ENCODE data around the gene ICE1.

Gene ICE1

DNA sequence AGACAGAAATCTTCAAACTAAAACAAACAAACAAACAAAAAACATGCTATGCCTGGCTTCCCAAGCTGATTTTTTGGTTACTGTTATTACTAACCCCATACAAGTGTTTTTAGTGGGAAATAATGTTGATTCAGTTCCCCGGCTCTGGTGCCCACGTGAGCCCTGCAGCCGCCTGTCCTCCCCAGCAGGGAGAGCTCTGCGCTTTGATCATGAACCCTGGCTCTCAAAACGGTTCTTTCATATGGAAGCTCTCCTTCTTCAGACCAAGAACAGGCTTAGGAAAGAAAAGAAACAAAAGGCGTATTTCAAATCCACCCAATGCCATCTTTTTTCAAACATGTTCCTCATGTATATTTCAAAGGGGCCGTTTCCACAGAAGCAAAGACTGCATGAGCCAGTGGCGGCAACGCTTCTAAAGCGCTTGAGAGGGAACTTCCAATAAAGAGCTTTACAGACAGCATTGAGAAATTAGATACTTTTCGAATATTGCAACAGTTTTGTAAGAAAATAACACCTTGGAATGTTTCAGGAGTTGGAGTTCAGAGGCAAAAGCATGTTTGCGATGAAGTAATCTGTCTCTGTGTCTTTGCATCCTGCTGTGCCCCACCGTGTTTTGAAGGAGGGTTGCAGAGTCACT is 74.8 kb downstream of the ICE1 start:
- no peak for DNase-seq (ENCODE audit: extremely low read depth, insufficient read length)
- Histone ChIP-seq H3K36me3 (ENCODE audit: control insufficient read depth, insufficient read depth, low read length) (no peaks in the 10 kb centered on the region), H3K4me3 (replicated peaks; ENCODE audit: low read depth, low read length) (no peak overlapping the region), H3K27me3 (replicated peaks; ENCODE audit: control insufficient read depth, insufficient read depth, low read length) (no peaks in the 10 kb centered on the region)
- TF ChIP-seq, protein P1, sequence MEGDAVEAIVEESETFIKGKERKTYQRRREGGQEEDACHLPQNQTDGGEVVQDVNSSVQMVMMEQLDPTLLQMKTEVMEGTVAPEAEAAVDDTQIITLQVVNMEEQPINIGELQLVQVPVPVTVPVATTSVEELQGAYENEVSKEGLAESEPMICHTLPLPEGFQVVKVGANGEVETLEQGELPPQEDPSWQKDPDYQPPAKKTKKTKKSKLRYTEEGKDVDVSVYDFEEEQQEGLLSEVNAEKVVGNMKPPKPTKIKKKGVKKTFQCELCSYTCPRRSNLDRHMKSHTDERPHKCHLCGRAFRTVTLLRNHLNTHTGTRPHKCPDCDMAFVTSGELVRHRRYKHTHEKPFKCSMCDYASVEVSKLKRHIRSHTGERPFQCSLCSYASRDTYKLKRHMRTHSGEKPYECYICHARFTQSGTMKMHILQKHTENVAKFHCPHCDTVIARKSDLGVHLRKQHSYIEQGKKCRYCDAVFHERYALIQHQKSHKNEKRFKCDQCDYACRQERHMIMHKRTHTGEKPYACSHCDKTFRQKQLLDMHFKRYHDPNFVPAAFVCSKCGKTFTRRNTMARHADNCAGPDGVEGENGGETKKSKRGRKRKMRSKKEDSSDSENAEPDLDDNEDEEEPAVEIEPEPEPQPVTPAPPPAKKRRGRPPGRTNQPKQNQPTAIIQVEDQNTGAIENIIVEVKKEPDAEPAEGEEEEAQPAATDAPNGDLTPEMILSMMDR (IDR thresholded peaks at IDR 0.05; ENCODE audit: insufficient read depth, low read length, poor library complexity, severe bottlenecking), result peak; percentile 86

DNA sequence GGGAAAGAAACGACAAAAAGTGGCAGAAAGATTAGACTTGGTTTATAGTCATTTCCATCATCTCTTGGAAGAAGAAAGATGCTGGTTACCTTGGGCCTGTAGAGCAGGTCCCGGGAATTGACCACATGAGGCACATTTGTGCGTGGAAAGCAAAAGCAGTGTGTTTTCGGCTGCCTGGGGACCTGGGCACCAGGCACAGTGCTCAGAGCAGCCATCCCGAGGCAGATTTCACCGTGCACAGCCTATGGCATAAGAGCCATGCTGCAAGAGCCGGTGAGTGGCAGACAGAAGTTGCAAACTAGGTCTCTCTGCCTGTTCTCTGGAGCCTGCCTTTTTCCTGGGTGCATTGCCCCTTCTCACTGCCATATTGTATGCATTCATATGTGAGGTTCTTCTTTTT is 77.0 kb downstream of the ICE1 start:
- no peak overlapping the region for H3K4me3 ChIP-seq (replicated peaks; ENCODE audit: low read depth, low read length)
- TF ChIP-seq, protein P1 (IDR thresholded peaks at IDR 0.05; ENCODE audit: insufficient read depth, low read length, poor library complexity, severe bottlenecking), result no peak

DNA sequence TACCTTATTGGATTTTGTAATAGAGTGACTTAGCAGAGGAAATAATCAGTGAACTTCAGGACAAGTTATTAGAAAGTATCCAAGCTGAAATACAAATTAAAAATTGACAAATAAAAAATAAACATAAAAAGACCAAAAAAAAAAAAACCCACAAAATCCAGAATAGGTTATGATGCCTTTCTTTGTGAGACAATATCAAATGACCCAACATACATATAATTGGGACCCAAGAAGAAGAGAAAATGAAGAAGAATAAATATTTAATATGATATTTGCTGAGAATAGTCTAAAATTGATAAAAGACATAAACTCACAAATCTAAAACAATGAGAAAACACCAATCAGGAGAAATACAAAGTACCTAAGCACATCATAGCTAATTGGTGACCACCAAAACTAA is 81.8 kb downstream of the ICE1 start:
- TF ChIP-seq, protein P1 (IDR thresholded peaks at IDR 0.05; ENCODE audit: insufficient read depth, low read length, poor library complexity, severe bottlenecking), result no peak
- Histone ChIP-seq H3K36me3 (ENCODE audit: control insufficient read depth, insufficient read depth, low read length) (no peaks in the 10 kb centered on the region), H3K4me3 (replicated peaks; ENCODE audit: low read depth, low read length) (no peak overlapping the region), H3K27me3 (replicated peaks; ENCODE audit: control insufficient read depth, insufficient read depth, low read length) (no peaks in the 10 kb centered on the region; the same call in 1 of the 2 replicates)
- DNase-seq (ENCODE audit: extremely low read depth, insufficient read length), result no peak

More for the DNA sequence above, 77.0 kb downstream of the ICE1 start:
- Histone ChIP-seq H3K27me3 (replicated peaks; ENCODE audit: control insufficient read depth, insufficient read depth, low read length) (no peaks in the 10 kb centered on the region; the same call in 1 of the 2 replicates), H3K36me3 (ENCODE audit: control insufficient read depth, insufficient read depth, low read length) (no peaks in the 10 kb centered on the region)
- no peak for DNase-seq (ENCODE audit: extremely low read depth, insufficient read length)

DNA sequence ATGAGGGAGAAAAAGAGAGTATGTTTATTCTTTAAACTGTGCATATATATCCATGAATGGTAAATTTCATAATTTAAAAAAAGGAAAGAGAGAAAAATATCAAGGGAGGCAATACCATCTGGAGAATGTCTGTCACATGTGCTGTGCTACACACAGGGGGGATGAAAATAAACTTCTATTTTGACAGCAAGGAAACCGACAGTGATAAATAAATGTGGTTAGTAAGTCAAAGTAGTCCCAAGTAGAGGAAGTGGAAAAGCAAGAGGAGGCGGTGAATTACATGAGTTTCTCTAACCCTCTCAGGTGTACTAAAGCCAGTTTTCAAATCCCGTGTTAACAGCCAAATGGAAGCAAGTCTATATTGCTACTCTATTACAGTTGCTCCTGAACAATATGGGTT is 83.3 kb downstream of the ICE1 start:
- Histone ChIP-seq H3K4me3 (replicated peaks; ENCODE audit: low read depth, low read length) (no peak overlapping the region), H3K27me3 (replicated peaks; ENCODE audit: control insufficient read depth, insufficient read depth, low read length) (no peaks in the 10 kb centered on the region; the same call in 1 of the 2 replicates), H3K36me3 (ENCODE audit: control insufficient read depth, insufficient read depth, low read length) (no peaks in the 10 kb centered on the region)
- TF ChIP-seq, protein P1 (IDR thresholded peaks at IDR 0.05; ENCODE audit: insufficient read depth, low read length, poor library complexity, severe bottlenecking), result no peak
- DNase-seq (ENCODE audit: extremely low read depth, insufficient read length), result no peak

DNA sequence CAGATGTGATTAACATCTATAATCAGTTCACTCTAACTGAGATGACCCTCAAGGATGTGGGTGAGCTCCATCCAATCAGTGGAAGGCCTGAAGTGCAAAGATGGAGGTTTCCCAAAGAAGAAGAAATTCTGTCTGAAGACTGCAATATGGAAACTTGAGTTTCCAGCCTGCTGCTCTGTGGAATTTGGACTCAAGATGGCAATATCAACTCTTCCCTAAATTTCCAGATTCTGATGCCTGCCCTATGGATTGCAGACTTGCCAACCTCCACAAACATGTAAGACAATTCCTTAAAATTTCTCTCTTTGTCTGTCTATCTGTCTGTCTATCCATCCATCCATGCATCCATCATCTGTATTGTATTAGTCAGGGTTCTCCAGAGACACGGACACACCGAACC is 85.9 kb downstream of the ICE1 start:
- TF ChIP-seq, protein P1 (IDR thresholded peaks at IDR 0.05; ENCODE audit: insufficient read depth, low read length, poor library complexity, severe bottlenecking), result no peak
- H3K27me3 ChIP-seq (replicated peaks; ENCODE audit: control insufficient read depth, insufficient read depth, low read length), result no peaks in the 10 kb centered on the region; the same call in 1 of the 2 replicates
- no peak overlapping the region for H3K4me3 ChIP-seq (replicated peaks; ENCODE audit: low read depth, low read length)
- no peak for DNase-seq (ENCODE audit: extremely low read depth, insufficient read length)
- no peaks in the 10 kb centered on the region for H3K36me3 ChIP-seq (ENCODE audit: control insufficient read depth, insufficient read depth, low read length)

All from GM06990 (cell line).